Measurements from ENCODE around the gene CXADR. TPM values are rescaled to one million over a fixed set of nuclear protein-coding genes. Genes with fewer than 3 reads are reported as not detected.
"Not testable (repeated sequence)": the region's sequence is repeated elsewhere in the genome, so short reads cannot be mapped to it uniquely, and the experiment has no call there.

CXADR gene
- total RNA-seq, 4 donors from 2014 or later = 39.9 to 75.4 (median 62.9) TPM

DNA sequence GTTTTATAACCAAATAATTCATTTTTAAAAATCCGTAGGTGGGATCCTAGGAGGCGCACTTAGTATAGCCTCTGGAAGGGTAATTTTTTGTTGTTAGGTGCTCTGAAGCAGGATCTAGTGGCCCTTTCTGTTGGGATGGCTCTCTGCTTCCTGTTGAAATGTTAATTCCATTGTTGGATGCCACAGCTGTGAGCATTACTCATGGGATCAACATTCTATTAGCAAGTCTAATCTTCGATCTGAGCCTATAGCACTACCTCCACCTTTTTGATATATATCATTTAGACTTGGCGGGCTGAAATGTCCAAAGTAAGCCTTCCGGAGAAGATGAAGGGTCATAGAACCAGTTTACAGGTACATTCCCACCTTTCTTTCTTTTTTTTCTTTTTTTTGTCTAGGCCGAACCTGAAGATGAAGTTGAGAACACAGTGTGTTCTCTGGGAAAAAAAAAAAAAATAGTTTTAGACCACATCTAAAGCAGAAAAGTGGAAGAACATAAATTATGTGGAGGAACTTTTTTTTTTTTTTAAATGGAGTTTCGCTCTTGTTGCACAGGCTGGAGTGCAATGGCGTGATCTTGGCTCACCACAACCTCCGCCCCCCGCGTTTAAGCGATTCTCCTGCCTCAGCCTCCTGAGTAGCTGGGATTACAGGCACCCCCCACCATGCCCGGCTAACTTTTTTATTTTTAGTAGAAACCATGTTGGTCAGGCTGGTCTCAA is 1.4 kb downstream of the CXADR start:
- TF ChIP-seq POLR2A (IDR thresholded peaks at IDR 0.05) = no peak
- TF ChIP-seq, protein P1, sequence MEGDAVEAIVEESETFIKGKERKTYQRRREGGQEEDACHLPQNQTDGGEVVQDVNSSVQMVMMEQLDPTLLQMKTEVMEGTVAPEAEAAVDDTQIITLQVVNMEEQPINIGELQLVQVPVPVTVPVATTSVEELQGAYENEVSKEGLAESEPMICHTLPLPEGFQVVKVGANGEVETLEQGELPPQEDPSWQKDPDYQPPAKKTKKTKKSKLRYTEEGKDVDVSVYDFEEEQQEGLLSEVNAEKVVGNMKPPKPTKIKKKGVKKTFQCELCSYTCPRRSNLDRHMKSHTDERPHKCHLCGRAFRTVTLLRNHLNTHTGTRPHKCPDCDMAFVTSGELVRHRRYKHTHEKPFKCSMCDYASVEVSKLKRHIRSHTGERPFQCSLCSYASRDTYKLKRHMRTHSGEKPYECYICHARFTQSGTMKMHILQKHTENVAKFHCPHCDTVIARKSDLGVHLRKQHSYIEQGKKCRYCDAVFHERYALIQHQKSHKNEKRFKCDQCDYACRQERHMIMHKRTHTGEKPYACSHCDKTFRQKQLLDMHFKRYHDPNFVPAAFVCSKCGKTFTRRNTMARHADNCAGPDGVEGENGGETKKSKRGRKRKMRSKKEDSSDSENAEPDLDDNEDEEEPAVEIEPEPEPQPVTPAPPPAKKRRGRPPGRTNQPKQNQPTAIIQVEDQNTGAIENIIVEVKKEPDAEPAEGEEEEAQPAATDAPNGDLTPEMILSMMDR (IDR thresholded peaks at IDR 0.05) = no peak
- no peak for DNase-seq
- 53 to 60% methylated on average over 13 of the region's 13 CpGs for WGBS, 2 donors
- Histone ChIP-seq H3K27me3 (no peaks in the 10 kb centered on the region), H3K27ac (peak overlapping the region in 2 of 3 donors; percentile 96 to 97), H3K4me1 (peaks cover 8 to 10% of the 10 kb centered on the region in 2 donors), H3K9me3 (no peaks in the 10 kb centered on the region), H3K4me3 (replicated peaks in 1 of 3) (peak overlapping the region in 2 of 3 donors; percentile 75 to 86), H3K36me3 (no peaks in the 10 kb centered on the region)
- intact Hi-C loops (cut with DNase I) = no loop called here

DNA sequence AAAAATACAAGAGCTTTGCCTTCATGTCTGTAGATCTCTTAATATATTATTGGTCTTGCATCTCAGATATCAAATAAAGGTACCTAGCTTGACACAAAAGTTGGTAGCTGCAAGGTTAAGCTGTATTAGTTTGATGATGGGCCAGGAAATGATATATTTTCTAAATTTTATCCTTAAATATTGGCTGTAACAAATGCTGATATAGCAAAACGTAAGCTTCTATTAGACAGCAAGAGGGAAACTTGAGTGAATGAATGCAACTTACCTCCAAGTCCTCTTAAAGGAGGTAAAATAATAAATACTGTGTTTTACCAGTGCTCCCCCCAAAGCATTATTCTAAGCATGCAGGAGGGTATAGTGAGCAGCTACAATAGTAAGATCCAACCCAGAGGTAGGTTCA is 4.2 kb downstream of the CXADR start:
- WGBS, 2 donors = 90 to 95% methylated on average over 1 of the region's 1 CpG
- intact Hi-C loops (cut with DNase I); H3K4me3 ChIP-seq (replicated peaks in 1 of 3); H3K27ac ChIP-seq; H3K36me3 ChIP-seq; H3K9me3 ChIP-seq; DNase-seq; H3K27me3 ChIP-seq: not testable (repeated sequence)
- peaks cover 17 to 21% of the 10 kb centered on the region in 2 donors for H3K4me1 ChIP-seq

DNA sequence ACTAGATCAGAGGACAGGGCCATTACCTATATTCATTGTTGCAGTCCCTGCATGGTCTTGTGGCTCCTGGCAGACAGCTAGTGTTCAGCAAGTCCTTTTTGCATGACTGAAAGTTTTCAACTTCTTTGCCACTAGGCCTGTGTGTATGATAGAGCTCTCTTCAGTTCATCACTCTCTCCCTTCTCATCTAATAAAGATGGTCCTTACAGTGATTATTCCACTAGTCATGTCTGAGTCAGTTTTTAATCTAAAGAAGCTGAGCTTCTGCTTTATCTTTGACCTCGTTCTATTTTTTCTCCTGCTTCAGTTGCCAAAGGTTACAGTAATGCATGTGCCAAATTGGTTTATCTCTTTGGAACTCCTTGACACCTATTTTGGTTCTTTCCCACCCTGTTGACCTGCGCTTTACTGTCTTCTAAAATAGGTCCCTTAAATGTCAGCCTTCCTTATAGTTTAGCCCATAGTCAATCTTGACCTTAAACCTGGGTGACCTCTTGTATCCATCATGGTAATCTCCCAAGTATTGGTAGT is 6.4 kb downstream of the CXADR start:
- intact Hi-C loops (cut with DNase I) = no loop called here
- Histone ChIP-seq H3K4me1 (peaks cover 14% of the 10 kb centered on the region in 2 donors), H3K36me3 (no peaks in the 10 kb centered on the region), H3K27me3 (no peaks in the 10 kb centered on the region), H3K4me3 (replicated peaks in 1 of 3) (no peak overlapping the region), H3K9me3 (no peaks in the 10 kb centered on the region), H3K27ac (no peak overlapping the region)
- TF ChIP-seq, protein P1 (IDR thresholded peaks at IDR 0.05) = no peak
- no peak for TF ChIP-seq POLR2A (IDR thresholded peaks at IDR 0.05)
- no peak for DNase-seq
- whole genome bisulfite sequencing, 2 donors = 93 to 95% methylated on average over 2 of the region's 2 CpGs

DNA sequence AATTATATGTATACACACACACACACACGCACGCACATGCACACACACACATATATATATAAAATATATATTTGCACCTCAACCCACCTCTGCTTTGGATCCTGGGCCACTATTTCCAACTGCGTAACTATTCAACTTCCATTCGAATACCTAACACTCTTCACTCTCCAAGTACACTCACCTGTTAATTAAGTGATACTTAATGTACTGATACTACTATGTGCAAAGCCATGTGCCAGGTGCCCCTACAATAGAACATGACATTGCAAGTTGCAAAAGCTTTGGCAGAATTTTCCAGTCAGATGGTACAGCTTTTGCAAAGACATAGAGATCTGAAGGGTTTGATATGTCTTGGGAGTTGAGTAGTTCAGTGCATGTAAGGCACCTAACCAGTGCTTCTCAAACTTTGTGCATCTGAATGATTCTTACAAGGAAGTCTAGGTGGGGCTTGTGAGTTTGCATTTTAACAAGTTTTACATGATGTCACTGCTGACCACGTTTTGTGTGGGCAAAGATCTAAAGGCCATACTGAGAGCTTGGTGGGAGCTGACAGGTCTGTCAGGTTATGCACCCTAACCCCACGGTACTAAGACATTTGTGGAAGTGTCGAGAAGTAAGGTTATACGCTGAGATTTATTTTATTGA is 7.2 kb downstream of the CXADR start:
- Histone ChIP-seq H3K27me3 (no peaks in the 10 kb centered on the region), H3K9me3 (no peaks in the 10 kb centered on the region), H3K4me3 (replicated peaks in 1 of 3) (no peak overlapping the region), H3K36me3 (no peaks in the 10 kb centered on the region), H3K4me1 (peaks cover 11 to 14% of the 10 kb centered on the region in 2 donors), H3K27ac (no peak overlapping the region)
- intact Hi-C loops (cut with DNase I) = no loop called here
- no peak for DNase-seq
- WGBS, 2 donors = 86 to 89% methylated on average over 8 of the region's 8 CpGs
- TF ChIP-seq, protein P1 (IDR thresholded peaks at IDR 0.05) = no peak
- TF ChIP-seq POLR2A (IDR thresholded peaks at IDR 0.05) = no peak

DNA sequence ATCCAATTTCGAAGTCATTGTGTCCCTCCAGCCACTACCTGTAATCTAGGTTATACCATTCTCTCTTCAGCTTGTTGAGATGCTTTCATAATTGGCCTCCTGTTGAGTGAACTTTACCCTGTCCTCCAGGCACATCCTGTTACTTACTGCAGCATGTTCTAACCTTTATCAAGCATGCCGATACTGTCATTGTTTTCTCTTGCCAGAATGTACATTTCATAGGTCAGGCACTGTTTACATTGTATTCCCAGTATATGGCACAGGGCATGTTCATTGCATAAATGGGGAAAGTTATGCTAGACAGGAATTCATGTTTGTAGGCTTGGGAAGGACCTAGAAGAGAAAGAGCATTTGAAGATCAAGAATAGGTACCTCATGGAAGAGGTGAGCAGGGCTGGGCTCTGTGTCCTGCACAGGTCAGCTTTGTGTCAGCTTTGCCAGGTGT is 10.2 kb downstream of the CXADR start:
- DNase-seq = no peak
- Histone ChIP-seq H3K9me3 (no peaks in the 10 kb centered on the region), H3K4me3 (replicated peaks in 1 of 3) (no peak overlapping the region), H3K27me3 (no peaks in the 10 kb centered on the region), H3K36me3 (no peaks in the 10 kb centered on the region), H3K27ac (no peak overlapping the region), H3K4me1 (peaks cover 11 to 14% of the 10 kb centered on the region in 2 donors)
- no peak for TF ChIP-seq POLR2A (IDR thresholded peaks at IDR 0.05)
- TF ChIP-seq, protein P1 (IDR thresholded peaks at IDR 0.05) = no peak
- intact Hi-C loops (cut with DNase I) = no loop called here
- 72 to 76% methylated on average over 2 of the region's 2 CpGs for WGBS, 2 donors

DNA sequence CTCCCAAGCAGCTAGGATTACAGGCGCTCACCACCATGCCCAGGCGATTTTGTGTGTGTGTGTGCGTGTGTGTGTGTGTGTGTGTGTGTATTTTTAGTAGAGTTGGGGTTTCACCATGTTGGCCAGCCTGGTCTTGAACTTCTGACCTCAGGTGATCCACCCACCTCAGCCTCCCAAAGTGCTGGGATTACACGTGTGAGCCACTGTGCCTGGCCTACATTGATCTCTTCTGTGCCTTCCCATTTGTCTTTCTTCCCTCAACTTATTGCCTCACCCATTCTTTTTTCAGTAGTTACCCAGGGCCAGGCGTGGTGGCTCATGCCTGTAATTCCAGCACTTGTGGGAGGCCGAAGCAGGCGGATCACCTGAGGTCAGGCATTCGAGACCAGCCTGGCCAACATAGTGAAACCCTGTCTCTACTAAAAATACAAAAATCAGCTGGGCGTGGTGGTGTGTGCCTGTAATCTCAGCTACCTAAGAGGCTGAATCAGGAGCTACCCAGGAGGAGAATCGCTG is 11.2 kb downstream of the CXADR start:
- intact Hi-C loops (cut with DNase I); H3K27me3 ChIP-seq: not testable (repeated sequence)
- 85 to 96% methylated on average over 10 of the region's 10 CpGs for WGBS, 2 donors

More for the DNA sequence above, 11.2 kb downstream of the CXADR start:
- H3K4me3 ChIP-seq (replicated peaks in 1 of 3); H3K27ac ChIP-seq; H3K9me3 ChIP-seq; H3K36me3 ChIP-seq; DNase-seq: not testable (repeated sequence)
- H3K4me1 ChIP-seq = peaks cover 11 to 12% of the 10 kb centered on the region in 2 donors

Measured in thyroid gland (tissue), 4 donors.